Liver (tissue), 9 donors: ENCODE results near the gene SH3GL1. TPM values are rescaled to one million over a fixed set of nuclear protein-coding genes. Genes with fewer than 3 reads are reported as not detected.

Source experiments
- DNase-seq: peaks from one replicate; pipeline ENCODE4 v3.0.0-alpha.2; 2017; ENCODE audit warnings: low spot score
- H3K27ac ChIP-seq, 2 donors: one replicate each; pipeline ENCODE4 v1.7.0; 2013; ENCODE audit warnings: inconsistent platforms in 2 of 2, low read length in 2 of 2, control low read depth in 1 of 2, low read depth in 1 of 2, mild to moderate bottlenecking in 1 of 2
- H3K27me3 ChIP-seq, 4 donors: one replicate each; pipeline versions ENCODE4 v1.6.1 to v1.7.0; 2013; ENCODE audit warnings: low read length in 3 of 4, inconsistent platforms in 1 of 4, mild to moderate bottlenecking in 1 of 4, moderate library complexity in 1 of 4; ENCODE audit not compliant: control insufficient read depth in 4 of 4, insufficient read depth in 4 of 4
- H3K36me3 ChIP-seq, 4 donors: one replicate each; pipeline versions ENCODE4 v1.6.1 to v1.7.0; 2013; ENCODE audit warnings: low read length in 3 of 4, mild to moderate bottlenecking in 3 of 4, low read depth in 1 of 4, moderate library complexity in 1 of 4; ENCODE audit not compliant: control insufficient read depth in 4 of 4, insufficient read depth in 3 of 4
- H3K4me1 ChIP-seq, 4 donors: one replicate each; pipeline versions ENCODE4 v1.6.1 to v1.7.0; 2013; ENCODE audit warnings: low read length in 3 of 4, mild to moderate bottlenecking in 3 of 4, moderate library complexity in 1 of 4; ENCODE audit not compliant: control insufficient read depth in 4 of 4, insufficient read depth in 4 of 4
- H3K4me3 ChIP-seq, 3 donors: one replicate each; pipeline versions ENCODE4 v1.6.1 to v1.7.0; 2013; ENCODE audit warnings: low read length in 3 of 3, control low read depth in 1 of 3, low read depth in 1 of 3, mild to moderate bottlenecking in 1 of 3
- H3K9ac ChIP-seq, 2 donors: one replicate each; pipeline ENCODE4 v1.7.0; 2013; ENCODE audit warnings: low read length in 2 of 2, mild to moderate bottlenecking in 2 of 2, moderate library complexity in 2 of 2, control low read depth in 1 of 2, low read depth in 1 of 2
- H3K9me3 ChIP-seq, 4 donors: one replicate each; pipeline versions ENCODE4 v1.6.1 to v1.7.0; 2013; ENCODE audit warnings: low read length in 3 of 4; ENCODE audit not compliant: control insufficient read depth in 4 of 4
- ATF3 ChIP-seq: IDR thresholded peaks from 2 replicates; pipeline ENCODE4 v1.6.1; 2016; ENCODE audit warnings: antibody characterized with exemption
- CTCF ChIP-seq: fragments of 150-350 bp; IDR thresholded peaks from 2 replicates; pipeline ENCODE4 v1.5.1; 2017; ENCODE audit warnings: improper control_type of control experiment, low read depth, low read length; ENCODE audit not compliant: missing input control
- FOXA1 ChIP-seq: IDR thresholded peaks from 2 replicates; pipeline ENCODE4 v1.6.1; 2016; ENCODE audit warnings: antibody characterized with exemption
- FOXA2 ChIP-seq: IDR thresholded peaks from 2 replicates; pipeline ENCODE4 v1.6.1; 2016; ENCODE audit warnings: antibody characterized with exemption
- GABPA ChIP-seq, 2 donors: IDR thresholded peaks in 1 of 2; conservative IDR thresholded peaks in 1 of 2; 2 replicates each; pipeline ENCODE4 v1.6.1; 2016; ENCODE audit warnings: antibody characterized with exemption in 2 of 2, mild to moderate bottlenecking in 1 of 2, moderate library complexity in 1 of 2
- HNF4A ChIP-seq, 2 donors: conservative IDR thresholded peaks; 2 replicates each; pipeline ENCODE4 v1.6.1; 2016; ENCODE audit warnings: antibody characterized with exemption in 2 of 2, mild to moderate bottlenecking in 2 of 2
- HNF4G ChIP-seq: IDR thresholded peaks from 2 replicates; pipeline ENCODE4 v1.6.1; 2016; ENCODE audit warnings: antibody characterized with exemption
- MAX ChIP-seq: IDR thresholded peaks from 2 replicates; pipeline ENCODE4 v1.6.1; 2016; ENCODE audit warnings: antibody characterized with exemption
- NR2F2 ChIP-seq: IDR thresholded peaks from 2 replicates; pipeline ENCODE4 v1.6.1; 2016; ENCODE audit warnings: antibody characterized with exemption
- SP1 ChIP-seq: IDR thresholded peaks from 2 replicates; pipeline ENCODE4 v1.6.1; 2018; ENCODE audit warnings: antibody characterized with exemption, mild to moderate bottlenecking
- TAF1 ChIP-seq: conservative IDR thresholded peaks from 2 replicates; pipeline ENCODE4 v1.6.1; 2016; ENCODE audit warnings: antibody characterized with exemption, mild to moderate bottlenecking
- YY1 ChIP-seq: IDR thresholded peaks from 2 replicates; pipeline ENCODE4 v1.6.1; 2016; ENCODE audit warnings: antibody characterized with exemption, mild to moderate bottlenecking
- ZBTB33 ChIP-seq: IDR thresholded peaks from 2 replicates; pipeline ENCODE4 v1.6.1; 2016; ENCODE audit warnings: antibody characterized with exemption
- WGBS: extraction: QIAGEN DNeasy Blood & Tissue Kit; methylation state at CpG from one replicate; pipeline ENCODE4 v1.1.7; 2013; 5-methylcytosine and 5-hydroxymethylcytosine counted together
- polyA plus RNA-seq, 2 donors: library from polyadenylated mRNA; stranded (reverse) in 1 of 2; unstranded in 1 of 2; fragments of 200-250 nt in 1 of 2; fragments of >200 nt in 1 of 2; fragmentation: Nextera tagmentation in 1 of 2; extraction: Ambion mirVana in 1 of 2; gene quantifications; one replicate each; pipeline versions ENCODE4 v1.2.1 to v1.2.3, GENCODE V29; 2013 to 2015
- total RNA-seq, 2 donors: library from RNA; depleted of rRNA; stranded (reverse); fragments of >200 nt; gene quantifications; one replicate each; pipeline ENCODE4 v1.2.3, GENCODE V29; 2014
- TF ChIP-seq, protein P1 (sequence below): IDR thresholded peaks from 2 replicates; pipeline ENCODE4 v1.6.1; 2016; ENCODE audit warnings: antibody characterized with exemption, mild to moderate bottlenecking
- donor health status: healthy.
- donor health status: healthy.
- donor health status: healthy.
- donor health status: healthy.
- donor health status: healthy.

Gene SH3GL1
- total and polyA plus RNA-seq, 4 donors, result 16.5 to 27.8 (median 18.2) TPM

DNA sequence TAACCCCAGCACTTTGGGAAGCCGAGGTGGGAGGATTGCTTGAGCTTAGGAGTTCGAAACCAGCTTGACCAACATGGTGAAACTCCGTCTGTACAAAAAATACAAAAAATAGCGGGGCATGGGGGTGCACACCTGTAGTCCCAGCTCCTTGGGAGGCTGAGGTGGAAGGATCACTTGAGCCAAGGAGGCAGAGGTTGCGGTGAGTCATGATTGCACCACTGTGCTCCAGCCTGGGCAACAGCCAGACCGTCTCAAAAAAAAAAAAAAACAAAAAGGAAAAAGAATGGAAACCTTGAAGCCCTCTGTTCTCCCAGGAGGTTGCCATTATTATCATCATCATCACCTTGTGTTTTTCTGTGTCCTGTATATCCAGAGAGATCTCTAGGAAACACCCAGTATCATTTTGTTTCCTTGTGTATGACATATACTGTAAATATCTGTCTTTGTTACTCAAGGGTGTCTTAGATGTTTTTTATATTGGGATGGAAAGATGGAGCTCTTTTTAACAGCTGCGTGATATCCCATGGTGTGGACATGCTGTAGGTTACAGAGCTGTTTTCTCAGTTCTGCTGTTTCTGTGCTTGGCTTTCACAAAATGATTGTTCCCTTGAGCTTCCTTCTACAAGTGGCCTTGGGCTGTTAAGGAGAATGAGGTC is 13.9 kb upstream of the SH3GL1 start:
- Histone ChIP-seq H3K9ac (no peak overlapping the region), H3K4me3 (no peak overlapping the region), H3K4me1 (peaks cover 0 to 12% (median 1%) of the 10 kb centered on the region in 4 donors), H3K36me3 (peaks cover 0 to 6% (median under 1%) of the 10 kb centered on the region in 4 donors), H3K27me3 (no peaks in the 10 kb centered on the region), H3K27ac (no peak overlapping the region), H3K9me3 (no peaks in the 10 kb centered on the region)
- no peak for TF ChIP-seq YY1
- no peak for TF ChIP-seq FOXA2
- no peak for TF ChIP-seq CTCF
- TF ChIP-seq ATF3, result no peak
- TF ChIP-seq, protein P1, sequence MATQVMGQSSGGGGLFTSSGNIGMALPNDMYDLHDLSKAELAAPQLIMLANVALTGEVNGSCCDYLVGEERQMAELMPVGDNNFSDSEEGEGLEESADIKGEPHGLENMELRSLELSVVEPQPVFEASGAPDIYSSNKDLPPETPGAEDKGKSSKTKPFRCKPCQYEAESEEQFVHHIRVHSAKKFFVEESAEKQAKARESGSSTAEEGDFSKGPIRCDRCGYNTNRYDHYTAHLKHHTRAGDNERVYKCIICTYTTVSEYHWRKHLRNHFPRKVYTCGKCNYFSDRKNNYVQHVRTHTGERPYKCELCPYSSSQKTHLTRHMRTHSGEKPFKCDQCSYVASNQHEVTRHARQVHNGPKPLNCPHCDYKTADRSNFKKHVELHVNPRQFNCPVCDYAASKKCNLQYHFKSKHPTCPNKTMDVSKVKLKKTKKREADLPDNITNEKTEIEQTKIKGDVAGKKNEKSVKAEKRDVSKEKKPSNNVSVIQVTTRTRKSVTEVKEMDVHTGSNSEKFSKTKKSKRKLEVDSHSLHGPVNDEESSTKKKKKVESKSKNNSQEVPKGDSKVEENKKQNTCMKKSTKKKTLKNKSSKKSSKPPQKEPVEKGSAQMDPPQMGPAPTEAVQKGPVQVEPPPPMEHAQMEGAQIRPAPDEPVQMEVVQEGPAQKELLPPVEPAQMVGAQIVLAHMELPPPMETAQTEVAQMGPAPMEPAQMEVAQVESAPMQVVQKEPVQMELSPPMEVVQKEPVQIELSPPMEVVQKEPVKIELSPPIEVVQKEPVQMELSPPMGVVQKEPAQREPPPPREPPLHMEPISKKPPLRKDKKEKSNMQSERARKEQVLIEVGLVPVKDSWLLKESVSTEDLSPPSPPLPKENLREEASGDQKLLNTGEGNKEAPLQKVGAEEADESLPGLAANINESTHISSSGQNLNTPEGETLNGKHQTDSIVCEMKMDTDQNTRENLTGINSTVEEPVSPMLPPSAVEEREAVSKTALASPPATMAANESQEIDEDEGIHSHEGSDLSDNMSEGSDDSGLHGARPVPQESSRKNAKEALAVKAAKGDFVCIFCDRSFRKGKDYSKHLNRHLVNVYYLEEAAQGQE, result no peak
- TF ChIP-seq NR2F2, result no peak
- no peak for TF ChIP-seq HNF4A (conservative IDR thresholded peaks at IDR 0.05)
- TF ChIP-seq TAF1, result no peak
- TF ChIP-seq MAX, result no peak
- TF ChIP-seq ZBTB33, result no peak
- TF ChIP-seq FOXA1, result no peak
- no peak for TF ChIP-seq SP1
- TF ChIP-seq GABPA (IDR thresholded peaks at IDR 0.05 in 1 of 2, conservative IDR thresholded peaks at IDR 0.05 in 1 of 2), result no peak
- TF ChIP-seq HNF4G, result no peak
- 92% methylated on average over 7 of the region's 7 CpGs for WGBS
- no peak for DNase-seq

- DNase-seq, result no peak
- H3K36me3 ChIP-seq, result peaks cover 0 to 6% (median 1%) of the 10 kb centered on the region in 4 donors
- 97% methylated on average over 3 of the region's 3 CpGs for WGBS
- no peaks in the 10 kb centered on the region for H3K27me3 ChIP-seq
- H3K9ac ChIP-seq, result no peak overlapping the region
- H3K27ac ChIP-seq, result no peak overlapping the region
- H3K4me1 ChIP-seq, result peaks cover 0 to 12% (median 1%) of the 10 kb centered on the region in 4 donors
- H3K9me3 ChIP-seq, result no peaks in the 10 kb centered on the region
- no peak overlapping the region for H3K4me3 ChIP-seq
- TF ChIP-seq YY1, result no peak
- no peak for TF ChIP-seq GABPA (IDR thresholded peaks at IDR 0.05 in 1 of 2, conservative IDR thresholded peaks at IDR 0.05 in 1 of 2)
- TF ChIP-seq CTCF, result no peak
- no peak for TF ChIP-seq TAF1
- TF ChIP-seq MAX, result no peak
- TF ChIP-seq FOXA2, result no peak
- no peak for TF ChIP-seq FOXA1
- TF ChIP-seq ZBTB33, result no peak
- no peak for TF ChIP-seq ATF3
Measured at GRCh38 chr19:4413588-4413987, 13.2 kb upstream of the SH3GL1 start.
